PC-9 (cell line): ENCODE results near the gene PPP2R3B. TPM values are rescaled to one million over a fixed set of nuclear protein-coding genes. Genes with fewer than 3 reads are reported as not detected.

ENCODE experiments used
- BruUV-seq: library from RNA; stranded (reverse); fragments of 400-500 nt; replicated peaks from 2 replicates; lab custom pipeline; 2021; lab: Mats Ljungman, UMichigan
- CTCF ChIA-PET: fragments of 300-600 bp; sonication (Branson Sonifier 250); formaldehyde crosslinking; loops from one replicate; lab custom pipeline; 2022; ENCODE audit warnings: antibody characterized with exemption; lab: Charles Lee
- POLR2A ChIA-PET: fragments of 300-600 bp; sonication (Branson Sonifier 250); formaldehyde crosslinking; loops from one replicate; lab custom pipeline; 2022; ENCODE audit warnings: antibody characterized with exemption; ENCODE audit not compliant: unreplicated experiment; lab: Charles Lee
- DNase-seq, 2 experiments: peaks; one replicate each; pipeline versions ENCODE4 v3.0.0 to v3.0.0-alpha.2; 2015 to 2022; ENCODE audit warnings: mixed read lengths in 1 of 2
- H2AFZ ChIP-seq: fragments of 200-600 bp; sonication (generic); 2 replicates; pipeline ENCODE4 v1.8.1; 2017; ENCODE audit warnings: antibody characterized with exemption
- H3F3A ChIP-seq: fragments of 200-600 bp; sonication (generic); 2 replicates; pipeline ENCODE4 v1.8.1; 2017; ENCODE audit warnings: antibody characterized with exemption, mild to moderate bottlenecking, low read depth; ENCODE audit not compliant: insufficient read depth
- H3K27ac ChIP-seq: fragments of 200-600 bp; sonication (generic); 2 replicates; pipeline ENCODE4 v1.6.1; 2016; ENCODE audit warnings: mixed run types
- H3K27me3 ChIP-seq: fragments of 200-600 bp; sonication (generic); 2 replicates; pipeline ENCODE4 v1.6.1; 2016; ENCODE audit warnings: low read depth, mixed run types; ENCODE audit not compliant: insufficient read depth
- H3K36me3 ChIP-seq: fragments of 200-600 bp; sonication (generic); 2 replicates; pipeline ENCODE4 v1.6.1; 2016; ENCODE audit warnings: low read depth, mixed run types
- H3K4me1 ChIP-seq: fragments of 200-600 bp; sonication (generic); replicated peaks from 2 replicates; pipeline ENCODE4 v1.6.1; 2016; ENCODE audit warnings: mixed run types; ENCODE audit not compliant: insufficient read depth
- H3K4me2 ChIP-seq: fragments of 200-600 bp; sonication (generic); 2 replicates; pipeline ENCODE4 v1.6.1; 2017; ENCODE audit warnings: mixed run types
- H3K4me3 ChIP-seq: fragments of 200-600 bp; sonication (generic); 2 replicates; pipeline ENCODE4 v1.6.1; 2016; ENCODE audit warnings: mixed run types
- H3K79me2 ChIP-seq: fragments of 200-600 bp; sonication (generic); 2 replicates; pipeline ENCODE4 v1.6.1; 2017; ENCODE audit warnings: low read depth, mixed run types
- H3K9me2 ChIP-seq: fragments of 200-600 bp; sonication (generic); 2 replicates; pipeline ENCODE4 v1.8.1; 2017; ENCODE audit warnings: mild to moderate bottlenecking; ENCODE audit not compliant: insufficient read depth
- H3K9me3 ChIP-seq: fragments of 200-600 bp; sonication (generic); 2 replicates; pipeline ENCODE4 v1.8.1; 2016; ENCODE audit warnings: low read depth; ENCODE audit not compliant: insufficient read depth
- H4K20me1 ChIP-seq: fragments of 200-600 bp; sonication (generic); 2 replicates; pipeline ENCODE4 v1.8.1; 2017; ENCODE audit not compliant: insufficient read depth
- CTCF ChIP-seq: fragments of 200-600 bp; sonication (generic); conservative IDR thresholded peaks from 2 replicates; pipeline ENCODE4 v1.6.1; 2017; ENCODE audit warnings: mixed run types, antibody characterized with exemption, mild to moderate bottlenecking, moderate library complexity
- EZH2 ChIP-seq: fragments of 200-600 bp; sonication (generic); IDR thresholded peaks from 2 replicates; pipeline ENCODE4 v1.8.0; 2017; ENCODE audit warnings: antibody characterized with exemption, low read depth
- intact Hi-C: fragments of 100-400 bp; cut with micrococcal nuclease; formaldehyde crosslinking; loops from one replicate; pipeline ENCODE4 v1.10.0; 2022; ENCODE audit not compliant: unreplicated experiment
- total RNA-seq: library from RNA; stranded (reverse); gene quantifications from 2 replicates; pipeline ENCODE4 v1.2.3, GENCODE V29; 2021

Gene PPP2R3B
- total RNA-seq, 1 experiment from 2014 or later, result 32.5 TPM

GRCh38 chrX:337331-337831, 49.3 kb downstream of the PPP2R3B start:
- Histone ChIP-seq H3K79me2 (no peaks in the 10 kb centered on the region), H2AFZ (no peak overlapping the region), H3K4me2 (no peak overlapping the region), H3K36me3 (no peaks in the 10 kb centered on the region), H4K20me1 (no peaks in the 10 kb centered on the region), H3K9me2 (no peaks in the 10 kb centered on the region), H3K4me1 (no peaks in the 10 kb centered on the region), H3K4me3 (no peak overlapping the region), H3K27ac (no peak overlapping the region), H3K27me3 (no peaks in the 10 kb centered on the region), H3K9me3 (no peaks in the 10 kb centered on the region), H3F3A (no peaks in the 10 kb centered on the region)
- no TSS peak for BruUV-seq
- intact Hi-C loops, result no loop called here
- CTCF ChIA-PET, result no interaction called here
- DNase-seq, result no peak
- POLR2A ChIA-PET, result no interaction called here
- TF ChIP-seq EZH2 (no peak), CTCF (no peak)

GRCh38 chrX:336227-336626, 50.5 kb downstream of the PPP2R3B start:
- no peaks in the 10 kb centered on the region for H3K27me3 ChIP-seq
- no peaks in the 10 kb centered on the region for H3K36me3 ChIP-seq
- CTCF ChIA-PET, result no interaction called here

GRCh38 chrX:335758-336155, 51.0 kb downstream of the PPP2R3B start:
- ChIA-PET POLR2A (no interaction called here), CTCF (no interaction called here)
- no peak for TF ChIP-seq CTCF
- TF ChIP-seq EZH2, result no peak
- no peak for DNase-seq
- BruUV-seq, result no TSS peak
- Histone ChIP-seq H3K27ac (no peak overlapping the region), H4K20me1 (no peaks in the 10 kb centered on the region), H3K4me3 (no peak overlapping the region), H3K27me3 (no peaks in the 10 kb centered on the region), H3K9me3 (no peaks in the 10 kb centered on the region), H3K4me1 (no peaks in the 10 kb centered on the region), H3K9me2 (no peaks in the 10 kb centered on the region), H3F3A (no peaks in the 10 kb centered on the region), H2AFZ (no peak overlapping the region), H3K79me2 (no peaks in the 10 kb centered on the region), H3K4me2 (no peak overlapping the region), H3K36me3 (no peaks in the 10 kb centered on the region)
- intact Hi-C loops, result no loop called here

More at GRCh38 chrX:336227-336626, 50.5 kb downstream of the PPP2R3B start:
- Histone ChIP-seq H3K9me3 (no peaks in the 10 kb centered on the region), H4K20me1 (no peaks in the 10 kb centered on the region), H3K4me3 (no peak overlapping the region), H3K4me1 (no peaks in the 10 kb centered on the region), H3K4me2 (no peak overlapping the region), H3K9me2 (no peaks in the 10 kb centered on the region), H3K27ac (no peak overlapping the region), H2AFZ (no peak overlapping the region), H3F3A (no peaks in the 10 kb centered on the region), H3K79me2 (no peaks in the 10 kb centered on the region)
- no peak for TF ChIP-seq CTCF
- TF ChIP-seq EZH2, result no peak
- intact Hi-C loops, result no loop called here
- BruUV-seq, result no TSS peak
- POLR2A ChIA-PET, result no interaction called here
- DNase-seq, result no peak
